ENCODE data around the gene OR51L1. TPM values are rescaled to one million over a fixed set of nuclear protein-coding genes. Genes with fewer than 3 reads are reported as not detected.
"Not testable (repeated sequence)": the region's sequence is repeated elsewhere in the genome, so short reads cannot be mapped to it uniquely, and the experiment has no call there.

OR51L1 gene, protein sequence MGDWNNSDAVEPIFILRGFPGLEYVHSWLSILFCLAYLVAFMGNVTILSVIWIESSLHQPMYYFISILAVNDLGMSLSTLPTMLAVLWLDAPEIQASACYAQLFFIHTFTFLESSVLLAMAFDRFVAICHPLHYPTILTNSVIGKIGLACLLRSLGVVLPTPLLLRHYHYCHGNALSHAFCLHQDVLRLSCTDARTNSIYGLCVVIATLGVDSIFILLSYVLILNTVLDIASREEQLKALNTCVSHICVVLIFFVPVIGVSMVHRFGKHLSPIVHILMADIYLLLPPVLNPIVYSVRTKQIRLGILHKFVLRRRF
- total RNA-seq: not detected

DNA sequence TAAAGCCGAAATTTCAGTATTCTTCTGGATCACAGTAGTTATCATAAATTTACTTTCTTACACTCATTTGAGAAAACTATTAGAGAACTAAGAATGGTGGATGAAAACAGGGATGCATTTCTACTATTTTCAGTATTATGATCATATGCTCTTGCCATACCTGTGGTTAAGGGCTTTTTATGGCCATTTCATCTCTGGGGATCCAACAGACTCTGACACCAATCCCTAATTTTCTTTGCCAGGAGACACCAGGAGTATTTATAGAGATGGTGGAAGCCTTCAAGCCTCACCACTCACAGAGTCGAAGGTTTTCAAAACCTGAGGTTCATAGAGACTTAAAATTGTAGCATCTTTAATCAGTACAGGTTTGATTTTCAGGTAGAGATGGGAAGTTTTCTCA is at the start of gene OR51L1:
Gene OR51L1 (plus strand): TSS at position 301 of the 400 bp plus-strand sequence. CDS start 4,132 bp downstream, outside the sequence.
- H3K27me3 Mint-ChIP-seq: no peaks in the 10 kb centered on the region
- H3K27ac Mint-ChIP-seq: no peak within 1 kb of the TSS
- no peak within 1 kb of the TSS for H3K4me3 Mint-ChIP-seq
- no peaks in the 10 kb centered on the region for H3K9me3 Mint-ChIP-seq
- DNase-seq (ENCODE audit: low spot score) (no peak), ATAC-seq (no peak)
- no peaks in the 10 kb centered on the region for H3K36me3 Mint-ChIP-seq
- no peaks in the 10 kb centered on the region for H3K4me1 Mint-ChIP-seq (ENCODE audit: low read depth in 2 of 2)

DNA sequence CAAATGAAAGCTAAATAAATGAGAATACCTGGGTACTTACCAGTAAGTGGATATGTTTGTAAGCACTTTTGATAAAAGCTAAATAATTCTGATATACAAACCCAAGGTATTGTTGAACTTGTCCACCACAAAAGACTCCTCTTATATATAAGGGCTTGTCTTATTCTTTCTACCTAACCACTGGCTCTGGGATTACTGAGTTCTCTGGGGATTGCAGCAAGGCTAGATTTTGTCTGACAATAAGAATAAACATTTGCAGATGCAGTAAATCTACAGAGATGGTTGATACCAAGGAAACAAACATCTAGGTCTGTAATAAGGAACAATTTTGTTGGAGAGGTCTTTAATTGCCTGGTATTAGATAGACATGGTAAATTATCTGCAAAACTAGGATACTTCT is 47.1 kb upstream of the OR51L1 start, which contains the start of gene OR51A4:
Gene OR51A4 (minus strand): TSS at position 101 of the 400 bp plus-strand sequence. CDS start 505 bp downstream, outside the sequence.
- DNase-seq (ENCODE audit: low spot score) (no peak), ATAC-seq (no peak)
- no peaks in the 10 kb centered on the region for H3K4me1 Mint-ChIP-seq (ENCODE audit: low read depth in 2 of 2)
- no peaks in the 10 kb centered on the region for H3K36me3 Mint-ChIP-seq
- H3K4me3 Mint-ChIP-seq: no peak within 1 kb of the TSS
- no peaks in the 10 kb centered on the region for H3K27me3 Mint-ChIP-seq
- H3K9me3 Mint-ChIP-seq: no peaks in the 10 kb centered on the region
- H3K27ac Mint-ChIP-seq: no peak within 1 kb of the TSS

DNA sequence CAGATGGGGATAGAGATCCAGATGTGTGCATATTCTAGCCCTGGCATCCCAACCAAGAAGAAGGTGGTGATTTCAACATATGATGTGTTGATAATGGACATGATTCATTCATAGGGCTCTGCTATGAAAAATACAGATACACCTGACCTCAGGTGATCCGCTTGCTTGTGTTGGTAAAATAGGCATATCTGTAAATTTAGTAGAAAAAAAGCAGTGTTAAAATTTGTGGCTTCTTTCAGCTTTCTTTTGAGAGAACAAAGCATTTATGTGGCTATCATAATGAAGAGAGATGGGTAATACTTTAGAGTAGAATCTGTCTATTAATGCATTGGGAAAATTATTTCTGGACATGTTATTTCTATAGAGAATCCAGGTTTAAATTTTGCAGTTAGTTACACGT is 39.0 kb upstream of the OR51L1 start, which contains the start of gene OR51A2:
Gene OR51A2 (minus strand): TSS at position 101 of the 400 bp plus-strand sequence. CDS start 0 bp downstream, at position 101.
- not testable (repeated sequence) for H3K27ac Mint-ChIP-seq; H3K9me3 Mint-ChIP-seq; H3K36me3 Mint-ChIP-seq; H3K27me3 Mint-ChIP-seq; H3K4me3 Mint-ChIP-seq; H3K4me1 Mint-ChIP-seq (ENCODE audit: low read depth in 2 of 2); DNase-seq (ENCODE audit: low spot score); ATAC-seq

DNA sequence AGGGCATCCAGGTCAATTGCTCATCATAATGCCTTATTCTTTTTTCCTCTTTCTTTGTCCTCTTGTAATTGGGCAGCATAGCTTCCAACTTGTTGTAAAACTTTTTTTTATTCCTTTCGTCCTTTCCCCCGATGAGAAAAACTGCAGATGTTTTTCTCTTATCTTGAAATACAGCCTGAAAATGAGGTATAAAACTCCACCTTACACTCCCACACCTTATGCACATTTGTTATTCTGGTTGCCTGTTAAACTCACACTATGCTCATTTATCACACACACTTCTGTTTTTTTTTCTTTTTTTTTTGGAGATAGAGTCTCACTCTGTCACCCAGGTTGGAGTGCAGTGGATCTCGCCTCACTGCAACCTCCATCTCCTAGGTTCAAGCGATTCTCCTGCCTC is 37.3 kb upstream of the OR51L1 start:
- Mint-ChIP-seq H3K27ac (no peak overlapping the region), H3K4me1 (ENCODE audit: low read depth in 2 of 2) (no peaks in the 10 kb centered on the region), H3K9me3 (peaks cover 5% of the 10 kb centered on the region), H3K27me3 (no peaks in the 10 kb centered on the region), H3K36me3 (no peaks in the 10 kb centered on the region), H3K4me3 (no peak overlapping the region)
- DNase-seq (ENCODE audit: low spot score): no peak
- no peak for ATAC-seq

DNA sequence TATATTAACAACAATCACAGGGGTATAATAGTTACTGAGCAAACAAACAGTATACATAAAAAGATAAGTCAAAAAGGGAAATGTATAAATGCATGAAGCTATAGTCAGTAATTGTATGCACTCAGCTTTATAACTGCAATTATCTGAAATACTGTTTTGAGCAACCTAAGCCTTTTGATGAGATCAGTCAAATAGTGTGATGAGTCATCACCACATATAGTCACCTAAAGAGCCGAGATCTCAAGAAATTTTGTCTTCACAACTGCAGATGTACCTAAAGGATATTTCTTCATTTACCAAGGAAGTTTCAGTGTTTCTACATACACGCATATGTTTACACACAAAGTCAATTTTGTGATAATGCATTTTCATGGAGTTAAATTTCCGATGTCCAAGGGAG is 33.8 kb upstream of the OR51L1 start:
- H3K36me3 Mint-ChIP-seq: no peaks in the 10 kb centered on the region
- H3K4me1 Mint-ChIP-seq (ENCODE audit: low read depth in 2 of 2): no peaks in the 10 kb centered on the region
- no peak overlapping the region for H3K4me3 Mint-ChIP-seq
- peaks cover 5% of the 10 kb centered on the region for H3K9me3 Mint-ChIP-seq
- DNase-seq (ENCODE audit: low spot score) (no peak), ATAC-seq (no peak)
- no peak overlapping the region for H3K27ac Mint-ChIP-seq
- no peaks in the 10 kb centered on the region for H3K27me3 Mint-ChIP-seq

DNA sequence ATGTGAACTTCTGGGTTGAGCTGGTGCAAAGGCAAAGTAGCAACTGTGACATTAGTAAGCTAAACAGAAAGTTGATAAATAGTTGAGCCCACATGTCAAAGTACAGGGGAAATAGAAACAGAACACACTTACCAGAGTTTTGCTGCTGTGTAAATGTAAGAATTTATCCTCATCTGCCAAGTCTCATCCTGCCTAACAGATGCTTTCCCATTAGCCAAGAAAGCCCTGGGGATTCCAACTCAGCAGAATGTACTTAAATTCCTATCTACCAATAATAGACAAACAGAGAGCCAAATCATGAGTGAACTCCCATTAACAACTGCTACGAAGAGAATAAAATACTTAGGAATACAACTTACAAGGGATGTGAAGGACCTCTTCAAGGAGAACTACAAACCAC is 31.8 kb upstream of the OR51L1 start:
- H3K9me3 Mint-ChIP-seq: peaks cover 5% of the 10 kb centered on the region
- no peak for ATAC-seq
- no peak for DNase-seq (ENCODE audit: low spot score)

DNA sequence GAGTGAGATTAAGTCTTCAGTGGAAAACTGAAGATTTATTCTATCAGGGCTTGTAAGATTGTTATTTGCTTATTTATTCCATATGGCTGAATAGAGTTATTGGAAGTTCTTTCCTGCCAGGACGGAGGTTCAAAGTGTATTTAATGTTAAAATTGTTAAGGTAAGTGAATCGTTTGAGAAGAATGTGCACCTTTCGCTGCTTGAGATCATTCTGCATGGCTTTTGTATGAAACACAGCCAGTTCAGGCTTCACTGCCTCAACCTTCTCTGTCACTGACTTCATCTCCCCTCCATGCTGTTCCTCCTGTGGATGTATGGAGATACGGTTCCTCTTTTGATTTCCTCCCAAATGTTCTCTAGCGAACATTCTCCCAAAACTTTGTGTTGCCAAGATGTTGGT is 19.2 kb upstream of the OR51L1 start:
- H3K27me3 Mint-ChIP-seq: no peaks in the 10 kb centered on the region
- peaks cover 4% of the 10 kb centered on the region for H3K9me3 Mint-ChIP-seq
- no peak overlapping the region for H3K4me3 Mint-ChIP-seq
- DNase-seq (ENCODE audit: low spot score): no peak
- H3K4me1 Mint-ChIP-seq (ENCODE audit: low read depth in 2 of 2): no peaks in the 10 kb centered on the region
- no peaks in the 10 kb centered on the region for H3K36me3 Mint-ChIP-seq
- H3K27ac Mint-ChIP-seq: no peak overlapping the region
- no peak for ATAC-seq

More for the DNA sequence above, 31.8 kb upstream of the OR51L1 start:
- no peak overlapping the region for H3K27ac Mint-ChIP-seq
- no peaks in the 10 kb centered on the region for H3K4me1 Mint-ChIP-seq (ENCODE audit: low read depth in 2 of 2)
- no peak overlapping the region for H3K4me3 Mint-ChIP-seq
- no peaks in the 10 kb centered on the region for H3K27me3 Mint-ChIP-seq
- H3K36me3 Mint-ChIP-seq: no peaks in the 10 kb centered on the region

DNA sequence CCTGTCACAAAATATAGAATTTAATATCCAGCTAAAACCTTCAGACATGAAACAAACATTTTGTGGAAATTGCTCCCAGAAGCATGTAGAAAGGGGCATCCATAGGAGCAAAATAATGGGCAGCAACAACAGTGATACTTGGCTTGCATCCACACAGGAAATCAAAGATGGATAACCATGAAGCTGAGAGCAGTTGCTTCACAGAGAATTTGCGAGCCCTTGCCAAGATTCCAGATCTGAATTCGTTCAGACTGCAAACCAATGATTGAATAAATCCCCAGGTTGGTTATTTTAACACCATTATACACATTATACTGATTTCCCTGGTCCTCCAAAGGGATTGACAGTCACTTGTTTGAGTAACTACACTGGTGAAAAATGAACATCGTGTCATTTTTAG is 15.6 kb upstream of the OR51L1 start:
- no peak overlapping the region for H3K4me3 Mint-ChIP-seq
- H3K4me1 Mint-ChIP-seq (ENCODE audit: low read depth in 2 of 2): no peaks in the 10 kb centered on the region

DNA sequence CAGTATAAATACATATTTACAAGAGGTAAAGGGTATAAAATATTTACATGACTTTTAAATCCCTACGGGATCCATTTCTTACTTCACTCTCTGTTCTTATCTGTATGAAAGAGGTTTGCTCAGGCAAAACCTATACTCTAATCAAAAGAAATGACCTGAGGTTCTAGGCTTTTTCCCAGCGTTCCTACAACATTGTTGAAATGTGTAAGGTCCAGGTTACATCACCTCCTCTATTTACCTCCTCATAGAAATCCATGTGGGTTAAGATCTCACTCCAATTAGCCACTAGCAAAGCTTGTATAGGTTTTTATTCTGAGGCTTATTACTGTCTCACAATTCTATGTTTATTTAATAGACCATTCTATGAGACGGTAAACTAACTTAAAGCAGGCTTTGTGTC is 12.0 kb upstream of the OR51L1 start:
- H3K9me3 Mint-ChIP-seq: peaks cover 7% of the 10 kb centered on the region
- no peak overlapping the region for H3K27ac Mint-ChIP-seq
- H3K27me3 Mint-ChIP-seq: no peaks in the 10 kb centered on the region
- no peaks in the 10 kb centered on the region for H3K4me1 Mint-ChIP-seq (ENCODE audit: low read depth in 2 of 2)
- no peak overlapping the region for H3K4me3 Mint-ChIP-seq
- DNase-seq (ENCODE audit: low spot score) (no peak), ATAC-seq (no peak)
- no peaks in the 10 kb centered on the region for H3K36me3 Mint-ChIP-seq

More for the DNA sequence above, 15.6 kb upstream of the OR51L1 start:
- ATAC-seq (no peak), DNase-seq (ENCODE audit: low spot score) (no peak)
- no peaks in the 10 kb centered on the region for H3K27me3 Mint-ChIP-seq
- peaks cover 4% of the 10 kb centered on the region for H3K9me3 Mint-ChIP-seq
- H3K36me3 Mint-ChIP-seq: no peaks in the 10 kb centered on the region
- H3K27ac Mint-ChIP-seq: no peak overlapping the region

DNA sequence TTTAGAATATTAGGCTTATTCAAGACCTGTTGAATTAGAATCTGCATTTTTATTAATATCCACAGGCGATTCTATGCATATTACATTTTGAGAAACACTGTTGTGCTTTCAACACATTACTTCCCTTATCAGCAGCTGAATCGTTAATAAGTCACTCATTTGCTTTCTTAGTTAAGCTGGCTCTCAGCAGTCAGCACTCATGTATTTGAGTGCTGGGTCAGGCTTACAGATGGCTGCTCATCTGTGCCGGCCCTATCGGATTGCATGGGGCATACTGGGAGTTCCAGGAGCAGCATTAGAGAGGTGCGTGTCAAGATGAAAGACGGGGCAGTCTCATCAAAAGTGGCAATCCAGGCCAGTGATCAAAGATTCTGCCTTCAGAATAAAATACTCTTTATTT is 10.8 kb upstream of the OR51L1 start:
- Mint-ChIP-seq H3K9me3 (peaks cover 3% of the 10 kb centered on the region), H3K4me1 (ENCODE audit: low read depth in 2 of 2) (no peaks in the 10 kb centered on the region), H3K36me3 (no peaks in the 10 kb centered on the region), H3K27ac (no peak overlapping the region), H3K4me3 (no peak overlapping the region), H3K27me3 (no peaks in the 10 kb centered on the region)
- ATAC-seq: no peak
- no peak for DNase-seq (ENCODE audit: low spot score)

DNA sequence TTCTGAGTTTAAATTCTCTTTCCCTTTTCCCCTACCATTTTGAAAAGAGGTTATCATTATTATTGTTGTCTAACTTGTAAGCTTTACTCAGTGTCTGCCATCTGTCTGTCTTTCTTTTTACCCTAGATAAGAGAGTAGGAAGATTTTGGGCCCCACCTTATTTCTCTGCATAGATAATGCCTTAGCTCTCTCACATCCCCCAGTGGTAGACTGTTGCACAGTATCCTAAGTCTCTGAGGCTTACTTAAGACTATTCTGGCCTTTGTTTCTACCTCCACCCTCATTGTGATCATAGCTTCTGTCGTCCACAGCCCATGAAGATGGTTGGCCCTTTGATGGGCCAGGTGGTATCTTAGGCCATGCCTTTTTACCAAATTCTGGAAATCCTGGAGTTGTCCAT is 3.6 kb upstream of the OR51L1 start:
- no peak for DNase-seq (ENCODE audit: low spot score)
- H3K9me3 Mint-ChIP-seq: peaks cover 3% of the 10 kb centered on the region
- H3K4me3 Mint-ChIP-seq: no peak overlapping the region
- H3K4me1 Mint-ChIP-seq (ENCODE audit: low read depth in 2 of 2): no peaks in the 10 kb centered on the region
- no peaks in the 10 kb centered on the region for H3K36me3 Mint-ChIP-seq
- no peak for ATAC-seq
- no peaks in the 10 kb centered on the region for H3K27me3 Mint-ChIP-seq
- H3K27ac Mint-ChIP-seq: no peak overlapping the region

DNA sequence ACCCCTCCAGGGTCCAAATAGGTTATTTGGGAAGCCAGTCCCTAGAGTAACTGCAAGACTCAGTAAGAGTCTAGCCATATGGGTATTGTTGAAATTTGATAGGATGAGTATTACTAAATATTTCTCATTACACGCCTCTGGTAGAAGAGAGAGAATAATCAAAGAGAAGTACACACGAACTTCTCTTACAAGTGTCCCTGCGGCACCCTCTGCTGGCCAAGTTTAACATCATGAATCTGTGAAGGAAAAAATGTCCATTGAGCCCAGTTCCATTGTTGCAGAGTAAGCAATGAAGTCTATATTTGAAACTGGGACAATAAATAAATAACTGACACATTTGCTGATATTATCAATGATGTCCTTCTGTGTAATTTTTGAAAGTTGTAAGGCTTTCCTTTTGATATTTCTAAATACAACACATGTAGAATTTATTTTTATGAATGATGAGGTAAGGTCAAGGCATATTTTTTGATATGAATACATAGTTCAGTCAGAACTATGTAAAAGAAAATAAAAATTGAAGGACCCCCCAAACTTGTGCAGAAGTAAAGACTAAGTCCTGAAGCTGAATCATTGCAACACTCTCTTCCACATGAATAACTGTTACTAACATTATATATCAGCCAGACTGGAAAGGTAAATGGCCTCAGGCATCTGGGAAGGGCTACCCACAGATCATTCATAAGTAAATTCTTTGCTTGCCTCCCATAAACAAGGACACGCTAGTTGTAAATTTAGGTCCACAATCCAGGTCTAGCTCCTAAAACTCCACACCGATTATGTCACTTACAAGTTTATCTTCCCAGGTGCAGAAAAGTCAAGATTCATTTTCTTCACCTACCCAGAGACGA is 10.0 kb downstream of the OR51L1 start:
- H3K9me3 Mint-ChIP-seq: no peaks in the 10 kb centered on the region
- H3K4me1 Mint-ChIP-seq (ENCODE audit: low read depth in 2 of 2): no peaks in the 10 kb centered on the region
- no peaks in the 10 kb centered on the region for H3K36me3 Mint-ChIP-seq
- ATAC-seq (no peak), DNase-seq (ENCODE audit: low spot score) (no peak)
- no peak overlapping the region for H3K4me3 Mint-ChIP-seq
- H3K27me3 Mint-ChIP-seq: peaks cover 6% of the 10 kb centered on the region in 2 donors
- H3K27ac Mint-ChIP-seq: no peak overlapping the region

DNA sequence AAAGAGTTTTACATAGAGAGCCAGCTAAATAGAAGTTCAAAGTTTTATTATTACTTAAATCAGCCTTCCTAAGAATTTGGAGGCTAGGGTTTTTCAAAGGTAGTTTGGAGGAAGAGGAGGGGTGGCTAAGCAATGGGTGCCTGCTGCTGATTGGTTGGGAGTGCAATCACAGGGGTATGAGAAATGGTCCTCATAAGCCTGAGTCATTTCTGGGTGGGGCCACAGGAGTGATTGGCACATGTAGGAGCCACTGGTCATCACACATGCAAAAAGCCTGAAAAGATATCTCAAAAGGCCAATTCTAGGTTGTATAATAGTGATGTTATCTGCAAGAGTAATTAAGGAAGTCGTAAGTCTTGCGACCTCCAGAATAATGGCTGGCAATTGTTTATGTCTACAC is 12.9 kb downstream of the OR51L1 start:
- Mint-ChIP-seq H3K27ac (no peak overlapping the region), H3K4me1 (ENCODE audit: low read depth in 2 of 2) (no peaks in the 10 kb centered on the region), H3K9me3 (no peaks in the 10 kb centered on the region), H3K36me3 (no peaks in the 10 kb centered on the region), H3K27me3 (peaks cover 6% of the 10 kb centered on the region in 2 donors), H3K4me3 (no peak overlapping the region)
- DNase-seq (ENCODE audit: low spot score): no peak
- ATAC-seq: no peak

DNA sequence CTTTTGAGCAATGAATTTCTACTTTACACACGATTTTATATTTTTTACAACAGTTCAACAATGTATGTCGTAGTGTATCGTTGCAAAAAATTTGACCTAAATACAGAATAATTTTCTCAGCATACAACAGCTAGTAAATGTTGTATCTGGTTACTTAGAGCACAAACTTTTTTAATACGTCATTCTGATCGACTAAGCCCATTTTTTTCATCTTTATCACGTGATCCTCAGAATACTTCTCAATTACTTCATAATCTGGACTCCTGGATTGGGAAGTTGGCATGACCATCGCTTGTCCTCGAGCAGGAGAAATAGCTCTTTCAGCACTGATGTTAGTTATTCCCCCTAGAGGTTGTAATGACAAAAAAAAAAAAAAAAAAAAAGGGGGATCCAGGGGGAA is 16.6 kb downstream of the OR51L1 start:
- H3K9me3 Mint-ChIP-seq: no peaks in the 10 kb centered on the region
- H3K27ac Mint-ChIP-seq: no peak overlapping the region
- H3K4me1 Mint-ChIP-seq (ENCODE audit: low read depth in 2 of 2): no peaks in the 10 kb centered on the region
- H3K27me3 Mint-ChIP-seq: no peaks in the 10 kb centered on the region
- H3K36me3 Mint-ChIP-seq: no peaks in the 10 kb centered on the region
- no peak for ATAC-seq
- DNase-seq (ENCODE audit: low spot score): no peak
- no peak overlapping the region for H3K4me3 Mint-ChIP-seq

Measured in natural killer cell treated with Interleukin-12 subunit alpha and Interleukin-12 subunit beta and Interleukin-15 and Interleukin-18, amount 100 ng/mL, for 72 hours (primary cell).